GM12892 (cell line): ENCODE data around the gene KCNH1.

Source experiments
- POLR2A ChIP-seq: IDR thresholded peaks from 2 replicates; pipeline ENCODE4 v1.6.1; 2011; ENCODE audit warnings: low read depth, low read length, control low read depth
- POLR2AphosphoS5 ChIP-seq: IDR thresholded peaks from 2 replicates; pipeline ENCODE4 v1.6.1; 2011; ENCODE audit warnings: low read depth, low read length, control low read depth

DNA sequence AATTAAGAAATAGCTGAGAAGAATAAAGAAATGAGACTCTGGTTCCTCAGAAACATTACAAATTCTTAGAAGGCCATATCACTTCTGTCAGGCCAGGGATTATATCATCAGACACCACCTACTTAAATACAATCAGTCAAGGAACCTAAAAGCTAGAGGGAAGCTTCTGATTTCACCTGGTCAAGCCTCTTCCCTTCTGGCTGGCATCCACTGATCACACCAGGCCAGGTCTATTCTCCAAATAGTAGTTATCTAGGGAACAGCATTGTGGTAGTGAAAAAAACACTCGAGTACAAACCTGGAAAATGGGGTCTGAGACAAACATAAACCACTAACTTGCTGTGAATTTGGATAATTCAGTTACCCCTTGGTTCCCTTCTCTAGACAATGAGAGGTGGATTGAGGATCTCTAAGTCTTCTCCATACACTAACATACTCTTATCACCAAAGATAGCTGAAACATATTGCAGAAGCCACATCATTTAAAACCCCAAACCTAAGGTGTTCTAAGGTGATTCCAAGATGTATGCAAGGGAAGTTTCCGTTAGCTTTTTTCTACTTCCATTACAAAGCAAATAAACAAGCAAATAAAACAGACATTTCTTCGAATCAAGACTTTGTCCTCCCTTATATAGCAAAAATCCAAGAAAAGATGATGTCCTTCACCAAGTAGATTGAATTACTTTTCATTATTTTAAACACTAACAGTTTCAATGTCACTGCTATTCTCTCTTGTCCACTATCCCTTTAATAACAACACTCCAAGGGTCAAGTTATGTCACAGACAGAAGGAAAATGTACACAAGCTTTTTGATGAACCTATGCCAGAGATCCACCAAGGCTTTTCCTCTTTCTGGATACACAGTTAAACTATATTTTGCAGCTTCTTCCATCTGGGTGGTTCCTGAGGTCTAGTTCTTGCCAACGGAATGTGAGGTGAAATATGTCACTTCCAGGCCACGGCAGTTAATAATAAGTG lies 212.9 kb downstream of the KCNH1 start:
- TF ChIP-seq POLR2A (no peak), POLR2AphosphoS5 (no peak)
